Peyer's patch (tissue), 4 donors: ENCODE measurements around the gene LEMD1.

ENCODE experiments used
- CTCF ChIP-seq, 6 experiments: fragments of 450-650 bp in 4 of 6; fragments of 200-600 bp in 2 of 6; sonication (generic) in 1 of 6; IDR thresholded peaks; one replicate each; pipeline ENCODE4 v1.5.1; 2017 to 2019; ENCODE audit warnings: antibody characterized with exemption in 6 of 6, mild to moderate bottlenecking in 3 of 6, moderate library complexity in 1 of 6
- POLR2A ChIP-seq, 2 donors: fragments of 450-650 bp; IDR thresholded peaks; one replicate each; pipeline ENCODE4 v1.5.1; 2017; ENCODE audit warnings: antibody characterized with exemption in 2 of 2, mild to moderate bottlenecking in 2 of 2, moderate library complexity in 2 of 2

GRCh38 chr1:205410581-205411298 lies 11.1 kb downstream of the LEMD1 start:
- no peak for TF ChIP-seq CTCF (IDR thresholded peaks at IDR 0.05)
- TF ChIP-seq POLR2A (IDR thresholded peaks at IDR 0.05): no peak
